Upper lobe of left lung (tissue), 4 donors: Measurements from ENCODE around the gene UPK1A.

Source experiments
- EP300 ChIP-seq, 4 donors: sonication (generic); formaldehyde crosslinking; IDR thresholded peaks; one replicate each; pipeline ENCODE4 v1.5.1; 2017; ENCODE audit warnings: antibody characterized with exemption in 4 of 4, control low read depth in 2 of 4
- POLR2A ChIP-seq, 4 donors: fragments of 450-650 bp; IDR thresholded peaks; one replicate each; pipeline ENCODE4 v1.5.1; 2016 to 2017; ENCODE audit warnings: antibody characterized with exemption in 4 of 4, mild to moderate bottlenecking in 2 of 4
- POLR2AphosphoS5 ChIP-seq, 2 donors: sonication (generic); formaldehyde crosslinking; IDR thresholded peaks; one replicate each; pipeline ENCODE4 v1.5.1; 2017; ENCODE audit warnings: antibody characterized with exemption in 2 of 2
- TF ChIP-seq, protein P1 (sequence below), 6 experiments: fragments of 450-650 bp in 4 of 6; fragments of 200-600 bp in 2 of 6; sonication (generic) in 2 of 6; IDR thresholded peaks; one replicate each; pipeline ENCODE4 v1.5.1; 2016 to 2019; ENCODE audit warnings: antibody characterized with exemption in 6 of 6

DNA sequence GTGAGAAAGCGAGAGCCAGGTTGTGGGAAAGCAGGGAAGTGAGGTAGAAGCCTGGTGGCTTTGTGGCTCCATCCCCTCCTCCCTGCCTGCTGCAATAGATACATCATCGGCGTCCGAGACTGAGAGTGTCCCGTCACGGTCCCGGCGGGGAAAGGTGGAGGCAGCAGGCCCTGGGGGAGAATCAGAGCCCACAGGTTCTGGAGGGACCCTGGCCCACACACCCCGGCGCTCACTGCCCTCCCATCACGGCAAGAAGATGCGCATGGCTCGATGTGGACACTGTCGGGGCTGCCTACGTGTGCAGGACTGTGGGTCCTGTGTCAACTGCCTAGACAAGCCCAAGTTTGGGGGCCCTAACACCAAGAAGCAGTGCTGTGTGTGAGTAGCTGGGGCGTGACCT lies 56.6 kb downstream of the UPK1A start:
- no peak for TF ChIP-seq POLR2AphosphoS5 (IDR thresholded peaks at IDR 0.05)
- TF ChIP-seq, protein P1, sequence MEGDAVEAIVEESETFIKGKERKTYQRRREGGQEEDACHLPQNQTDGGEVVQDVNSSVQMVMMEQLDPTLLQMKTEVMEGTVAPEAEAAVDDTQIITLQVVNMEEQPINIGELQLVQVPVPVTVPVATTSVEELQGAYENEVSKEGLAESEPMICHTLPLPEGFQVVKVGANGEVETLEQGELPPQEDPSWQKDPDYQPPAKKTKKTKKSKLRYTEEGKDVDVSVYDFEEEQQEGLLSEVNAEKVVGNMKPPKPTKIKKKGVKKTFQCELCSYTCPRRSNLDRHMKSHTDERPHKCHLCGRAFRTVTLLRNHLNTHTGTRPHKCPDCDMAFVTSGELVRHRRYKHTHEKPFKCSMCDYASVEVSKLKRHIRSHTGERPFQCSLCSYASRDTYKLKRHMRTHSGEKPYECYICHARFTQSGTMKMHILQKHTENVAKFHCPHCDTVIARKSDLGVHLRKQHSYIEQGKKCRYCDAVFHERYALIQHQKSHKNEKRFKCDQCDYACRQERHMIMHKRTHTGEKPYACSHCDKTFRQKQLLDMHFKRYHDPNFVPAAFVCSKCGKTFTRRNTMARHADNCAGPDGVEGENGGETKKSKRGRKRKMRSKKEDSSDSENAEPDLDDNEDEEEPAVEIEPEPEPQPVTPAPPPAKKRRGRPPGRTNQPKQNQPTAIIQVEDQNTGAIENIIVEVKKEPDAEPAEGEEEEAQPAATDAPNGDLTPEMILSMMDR (IDR thresholded peaks at IDR 0.05): no peak
- no peak for TF ChIP-seq POLR2A (IDR thresholded peaks at IDR 0.05)
- no peak for TF ChIP-seq EP300 (IDR thresholded peaks at IDR 0.05)
